GM19023 (cell line): ENCODE results near the gene SLX4IP.
"Not testable (repeated sequence)": the region's sequence is repeated elsewhere in the genome, so short reads cannot be mapped to it uniquely, and the experiment has no call there.

Experiments
- ATAC-seq: cut with Tn5 transposase; IDR thresholded peaks from one replicate; pipeline ENCODE4 v1.9.1; 2021; ENCODE audit warnings: mild to moderate bottlenecking, moderate library complexity; ENCODE audit not compliant: unreplicated experiment

Gene SLX4IP

GRCh38 chr20:10563935-10564492, 128.9 kb downstream of the SLX4IP start:
- no peak for ATAC-seq

DNA sequence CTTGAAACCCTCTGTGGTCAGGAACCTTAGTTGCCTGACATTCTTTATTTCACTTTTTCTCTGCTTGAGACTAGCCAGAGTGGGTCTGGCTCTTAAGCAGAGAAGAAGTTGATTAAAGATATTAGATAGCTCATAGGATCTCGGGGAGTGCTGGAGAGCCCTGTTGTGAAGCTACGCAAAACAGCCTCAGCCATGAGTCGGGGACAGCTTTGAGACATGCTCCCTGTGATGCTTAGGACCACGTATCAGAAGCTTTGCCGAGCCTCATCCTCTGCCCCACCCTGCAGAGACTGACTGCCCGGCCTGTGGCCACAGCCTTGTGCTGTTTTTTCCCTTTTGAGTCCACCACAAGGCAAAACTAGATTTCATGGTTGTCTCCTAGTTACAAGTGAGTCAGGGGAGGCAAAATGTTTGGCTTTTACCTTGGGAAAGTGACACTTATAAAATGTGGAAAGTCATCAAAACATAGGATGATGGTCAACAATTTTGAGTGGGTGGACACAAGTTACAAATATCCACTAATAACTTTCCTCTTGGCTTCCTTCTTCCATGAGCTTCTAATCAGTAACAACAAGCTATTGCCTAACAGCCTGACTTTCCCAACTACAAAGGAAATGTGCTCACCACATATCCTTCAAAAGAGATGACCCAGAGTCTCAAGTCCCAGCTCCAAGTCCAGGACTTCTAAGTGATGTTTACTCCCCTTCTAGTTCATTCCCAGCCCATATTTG, 130.3 kb downstream of the SLX4IP start:
- ATAC-seq = no peak

DNA sequence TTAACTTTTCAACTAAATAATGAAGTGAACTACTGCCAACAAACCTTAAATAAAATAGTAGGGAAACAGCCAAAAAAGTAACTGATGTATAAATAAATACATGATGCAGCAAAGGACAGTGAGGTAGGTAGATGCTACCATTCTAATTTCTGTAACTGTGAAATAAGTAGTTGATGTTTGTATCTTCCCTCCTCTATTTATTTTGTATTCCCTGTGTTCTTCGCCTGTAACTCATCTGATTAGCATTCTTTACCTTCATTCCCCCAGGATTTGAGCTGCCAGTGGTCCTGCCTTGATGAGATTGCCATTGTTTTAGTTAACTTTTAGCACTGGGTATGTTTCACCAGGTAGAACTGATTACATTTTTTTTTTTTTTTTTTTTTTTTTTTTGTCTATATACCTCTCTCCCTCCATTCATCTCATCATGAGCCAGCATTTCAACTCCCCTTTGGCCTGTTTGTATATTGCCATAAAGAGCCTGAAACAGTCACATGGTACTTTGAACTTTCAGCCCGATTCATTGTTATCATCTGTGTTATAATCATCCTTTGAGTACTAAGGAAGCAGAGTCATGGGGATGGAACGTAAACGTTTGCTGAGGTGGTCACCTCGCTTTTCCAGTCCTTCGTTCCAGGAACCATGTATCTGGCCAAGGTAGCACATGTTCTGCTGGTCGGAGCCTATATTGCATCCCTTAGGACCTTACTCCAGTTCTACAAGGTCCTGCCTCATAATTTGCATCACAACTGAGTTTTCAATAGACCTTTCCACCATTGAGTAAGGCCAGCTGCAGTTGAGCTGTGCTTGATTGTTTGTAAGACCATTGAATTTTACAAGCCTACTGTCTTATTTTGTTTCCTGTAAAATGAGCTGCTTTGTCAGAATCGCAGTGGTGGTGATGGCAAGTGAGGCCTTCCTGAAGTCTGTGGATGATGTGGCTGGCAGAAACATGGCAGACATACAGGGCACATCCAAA, 131.1 kb downstream of the SLX4IP start:
- ATAC-seq = no peak

- no peak for ATAC-seq
Measured at GRCh38 chr20:10568032-10568431, 132.9 kb downstream of the SLX4IP start.

GRCh38 chr20:10571313-10571815, 136.3 kb downstream of the SLX4IP start:
- no peak for ATAC-seq

- ATAC-seq = no peak
Measured at GRCh38 chr20:10572853-10573252, 137.7 kb downstream of the SLX4IP start.

GRCh38 chr20:10573273-10573950, 138.3 kb downstream of the SLX4IP start:
- ATAC-seq = no peak

- ATAC-seq = no peak
Measured at GRCh38 chr20:10573951-10574339, 138.8 kb downstream of the SLX4IP start.

- no peak for ATAC-seq
Measured at GRCh38 chr20:10576411-10577090, 141.4 kb downstream of the SLX4IP start.

- no peak for ATAC-seq
Measured at GRCh38 chr20:10577648-10578047, 142.5 kb downstream of the SLX4IP start.

GRCh38 chr20:10578607-10579006, 143.5 kb downstream of the SLX4IP start:
- no peak for ATAC-seq

GRCh38 chr20:10579942-10580341, 144.8 kb downstream of the SLX4IP start:
- no peak for ATAC-seq

GRCh38 chr20:10580700-10581099, 145.6 kb downstream of the SLX4IP start:
- no peak for ATAC-seq

DNA sequence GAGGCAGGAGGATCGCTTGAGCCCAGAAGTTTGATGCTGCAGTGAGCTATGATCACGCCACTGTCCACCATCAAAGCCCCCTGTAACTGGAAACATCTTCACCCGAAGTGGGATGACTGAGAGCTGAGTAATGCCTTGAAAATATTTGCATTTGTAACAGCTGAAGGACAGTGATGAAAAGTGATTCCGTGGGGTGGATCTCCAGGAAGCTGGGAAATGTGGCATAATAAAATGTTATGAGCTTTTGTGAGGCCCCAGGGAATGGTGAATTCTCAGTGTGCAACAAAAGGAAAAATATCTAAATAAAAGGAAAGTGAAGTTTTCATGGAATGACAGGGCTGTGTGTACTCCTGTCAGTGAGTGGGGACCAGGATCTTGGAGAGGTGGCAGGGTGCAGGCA, 146.7 kb downstream of the SLX4IP start:
- no peak for ATAC-seq

DNA sequence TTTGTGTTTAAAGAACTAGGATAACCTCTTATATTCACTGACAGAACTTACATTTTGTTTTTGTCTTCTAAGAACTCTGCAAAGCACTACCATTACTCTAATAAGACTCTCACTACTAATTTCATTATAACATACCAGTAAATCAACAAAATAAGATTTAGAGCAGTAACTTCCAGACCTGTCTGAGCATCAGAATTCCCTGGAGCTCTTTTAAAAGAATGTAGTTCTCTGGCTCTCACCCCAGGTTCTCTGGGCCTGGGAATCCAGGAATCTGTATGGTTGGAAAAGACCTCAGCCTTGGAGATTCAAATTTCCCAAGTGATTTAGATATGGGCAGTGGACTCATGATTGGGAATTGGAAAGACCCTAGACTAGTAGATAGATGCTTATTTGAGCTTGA, 149.3 kb downstream of the SLX4IP start:
- no peak for ATAC-seq

GRCh38 chr20:10585308-10585707, 150.2 kb downstream of the SLX4IP start:
- no peak for ATAC-seq

GRCh38 chr20:10586296-10586695, 151.2 kb downstream of the SLX4IP start:
- ATAC-seq = no peak

DNA sequence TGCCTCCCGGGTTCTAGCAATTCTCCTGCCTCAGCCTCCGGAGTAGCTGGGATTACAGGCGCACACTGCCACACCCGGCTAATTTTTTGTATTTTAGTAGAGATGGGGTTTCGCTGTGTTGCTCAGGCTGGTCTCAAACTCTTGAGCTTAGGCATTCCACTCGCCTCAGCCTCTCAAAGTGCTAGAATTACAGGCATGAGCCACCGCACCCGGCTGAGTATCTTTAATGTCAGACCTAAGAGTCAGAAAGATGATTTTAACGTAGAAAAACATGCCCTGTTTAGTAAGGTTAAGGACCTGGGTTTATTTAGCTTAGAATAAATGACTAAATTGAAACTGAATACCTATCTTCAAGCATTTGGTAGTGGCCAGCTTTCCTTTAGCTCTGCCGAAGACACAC, 155.3 kb downstream of the SLX4IP start:
- ATAC-seq = not testable (repeated sequence)

- ATAC-seq = no peak
Measured at GRCh38 chr20:10590950-10591671, 156.0 kb downstream of the SLX4IP start.
